GM19438 (cell line): ENCODE data around the gene SPTB.
A peak's percentile ranks its signal among the peaks of the same experiment; 100 is the strongest.
"Not testable (repeated sequence)": the region's sequence is repeated elsewhere in the genome, so short reads cannot be mapped to it uniquely, and the experiment has no call there.

Experiments
- ATAC-seq: cut with Tn5 transposase; IDR thresholded peaks from one replicate; pipeline ENCODE4 v1.9.1; 2021; ENCODE audit warnings: low read depth; ENCODE audit not compliant: unreplicated experiment

Gene SPTB

GRCh38 chr14:64879635-64880220 is at the start of gene SPTB:
Gene SPTB (minus strand): TSS chr14:64879907. CDS start chr14:64823094, 56,813 bp downstream.
- peak; percentile 45 for ATAC-seq

GRCh38 chr14:64929014-64929359 is 49.3 kb upstream of the SPTB start:
- no peak for ATAC-seq

GRCh38 chr14:64928239-64929013 is 48.7 kb upstream of the SPTB start:
- peak; percentile 96 for ATAC-seq

GRCh38 chr14:64927031-64927430 is 47.3 kb upstream of the SPTB start:
- no peak for ATAC-seq

- ATAC-seq = no peak
These were observed 46.8 kb upstream of the SPTB start for GRCh38 chr14:64926398-64926995.

GRCh38 chr14:64923015-64923414 is 43.3 kb upstream of the SPTB start:
- no peak for ATAC-seq

GRCh38 chr14:64920465-64920864 is 40.8 kb upstream of the SPTB start:
- ATAC-seq = no peak

GRCh38 chr14:64919618-64920017 is 39.9 kb upstream of the SPTB start:
- ATAC-seq = no peak

GRCh38 chr14:64919215-64919614 is 39.5 kb upstream of the SPTB start:
- ATAC-seq = no peak

- ATAC-seq = no peak
These were observed 38.5 kb upstream of the SPTB start for GRCh38 chr14:64918216-64918615.

GRCh38 chr14:64915797-64916196 is 36.1 kb upstream of the SPTB start:
- ATAC-seq = no peak

GRCh38 chr14:64915029-64915424 is 35.3 kb upstream of the SPTB start:
- no peak for ATAC-seq

- peak; percentile 98 for ATAC-seq
These were observed 34.7 kb upstream of the SPTB start, which contains the start of gene CHURC1 for GRCh38 chr14:64914237-64915028. Gene CHURC1 (plus strand): TSS chr14:64914455. CDS start chr14:64914496, 41 bp downstream.

GRCh38 chr14:64913477-64913876 is 33.8 kb upstream of the SPTB start:
- ATAC-seq = not testable (repeated sequence)

- ATAC-seq = no peak
These were observed 32.6 kb upstream of the SPTB start for GRCh38 chr14:64912261-64912660.

- no peak for ATAC-seq
These were observed 31.3 kb upstream of the SPTB start for GRCh38 chr14:64910847-64911495.

GRCh38 chr14:64906022-64906421 is 26.3 kb upstream of the SPTB start:
- ATAC-seq = no peak

GRCh38 chr14:64899958-64900357 is 20.3 kb upstream of the SPTB start:
- no peak for ATAC-seq

GRCh38 chr14:64891839-64892375 is 12.2 kb upstream of the SPTB start:
- no peak for ATAC-seq

GRCh38 chr14:64891173-64891838 is 11.6 kb upstream of the SPTB start:
- ATAC-seq = no peak
